ENCODE results near the gene TYW1B.
"Not testable (repeated sequence)": the region's sequence is repeated elsewhere in the genome, so short reads cannot be mapped to it uniquely, and the experiment has no call there.

- not testable (repeated sequence) for TF ChIP-seq YY1 (IDR thresholded peaks at IDR 0.05; ENCODE audit: insufficient read depth, insufficient read length); ZNF274 (IDR thresholded peaks at IDR 0.05; ENCODE audit: low read depth, low read length); SUZ12 (IDR thresholded peaks at IDR 0.05; ENCODE audit: extremely low read depth, insufficient read depth, insufficient read length)
Measured at GRCh38 chr7:72550454-72550853, 277.5 kb downstream of the TYW1B start.
